GM18873 (cell line): ENCODE results near the gene PTRH1.

Experiments
- ATAC-seq: cut with Tn5 transposase; IDR thresholded peaks from one replicate; pipeline ENCODE4 v1.9.1; 2021; ENCODE audit warnings: mild to moderate bottlenecking, moderate library complexity, moderate number of reproducible peaks; ENCODE audit not compliant: unreplicated experiment, low FRiP score

PTRH1 gene

DNA sequence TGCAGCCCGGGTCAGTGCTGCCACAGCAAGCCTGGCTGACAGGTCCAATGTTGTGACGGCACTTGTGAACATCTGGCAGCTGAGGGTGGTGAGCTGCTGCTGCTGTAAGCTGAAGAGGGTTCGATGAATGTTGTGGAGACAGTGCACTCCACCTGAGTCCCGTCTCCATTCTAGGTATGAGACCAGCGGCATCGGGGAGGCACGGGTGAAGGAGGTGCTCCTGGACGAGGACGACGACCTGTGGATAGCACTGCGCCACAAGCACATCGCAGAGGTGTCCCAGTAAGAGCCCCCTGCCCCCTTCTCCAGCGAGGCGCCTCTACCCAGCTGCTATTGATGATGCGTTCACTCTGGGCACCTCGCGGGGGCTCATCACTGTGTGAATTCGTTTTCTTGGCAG, 47.6 kb downstream of the PTRH1 start:
- no peak for ATAC-seq

DNA sequence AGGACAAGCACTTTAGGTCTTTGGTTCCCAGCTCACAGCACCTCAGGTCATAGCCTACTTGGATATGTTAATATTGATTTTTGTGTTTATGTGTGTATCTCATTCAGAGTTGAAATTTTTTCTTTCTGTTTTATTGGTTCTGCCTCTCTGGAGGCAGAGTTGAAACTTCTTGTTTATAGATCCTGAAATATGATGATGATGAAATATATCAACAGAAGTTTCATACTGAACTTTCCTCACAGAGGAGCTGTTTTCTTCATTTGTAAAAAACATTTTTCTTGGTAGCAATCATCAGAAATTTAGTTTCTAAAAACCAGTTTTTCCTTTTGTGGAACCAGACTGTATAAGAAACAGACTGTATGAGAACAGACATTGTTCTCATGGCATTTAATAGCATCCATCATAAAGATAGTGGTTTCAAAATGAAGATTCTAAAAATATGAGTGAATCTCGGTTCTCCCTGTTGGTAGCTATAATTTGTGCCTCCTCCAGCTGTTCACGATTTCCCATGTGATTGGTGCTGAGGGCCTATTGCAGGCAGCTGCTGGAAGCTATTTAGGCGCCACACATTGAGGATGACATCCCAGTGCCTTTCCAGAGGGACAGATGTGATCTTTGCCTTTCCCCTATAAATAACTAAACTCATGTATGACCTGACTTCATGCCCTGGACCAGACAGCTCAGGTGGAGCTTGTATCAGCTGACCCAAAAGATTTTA, 48.2 kb downstream of the PTRH1 start:
- no peak for ATAC-seq

DNA sequence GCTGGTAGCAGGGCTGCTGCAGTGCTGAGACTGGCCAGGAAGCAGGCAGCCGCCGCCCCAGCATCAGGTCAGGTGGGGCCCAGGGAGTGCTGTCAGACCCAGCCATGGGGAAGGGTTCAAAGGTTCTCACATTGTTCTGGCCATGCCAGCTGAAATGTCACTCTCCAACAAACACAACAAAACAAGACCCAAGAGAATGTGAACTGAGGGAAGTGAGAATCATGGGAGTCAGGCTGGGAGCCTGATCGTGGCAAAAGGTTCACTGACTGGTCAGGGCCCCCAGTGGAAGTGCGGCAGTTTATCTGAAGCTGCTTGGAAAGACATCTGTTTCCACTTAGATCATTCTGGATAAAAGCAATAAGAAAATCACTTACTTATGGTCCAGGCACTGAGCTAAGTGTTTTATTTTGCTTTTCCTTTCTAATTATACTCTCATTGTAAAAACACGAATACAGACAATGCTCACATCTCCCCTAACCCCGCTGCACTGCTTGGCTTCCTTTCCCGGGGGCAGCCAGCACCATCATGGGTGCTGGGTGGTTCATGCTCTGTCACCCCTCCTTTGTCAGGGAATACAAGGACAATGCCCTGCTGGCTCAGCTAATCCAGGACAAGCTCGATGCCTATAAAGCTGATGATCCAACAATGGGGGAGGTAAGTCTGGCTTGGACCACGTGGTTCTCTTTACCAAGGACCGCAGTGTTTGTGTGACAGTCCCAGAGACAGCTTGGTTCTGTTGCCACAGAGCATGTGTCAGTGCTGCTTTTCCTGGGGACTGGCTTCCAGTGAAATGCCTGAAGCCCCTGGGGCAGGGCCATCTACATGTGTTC, 50.6 kb downstream of the PTRH1 start:
- no peak for ATAC-seq

DNA sequence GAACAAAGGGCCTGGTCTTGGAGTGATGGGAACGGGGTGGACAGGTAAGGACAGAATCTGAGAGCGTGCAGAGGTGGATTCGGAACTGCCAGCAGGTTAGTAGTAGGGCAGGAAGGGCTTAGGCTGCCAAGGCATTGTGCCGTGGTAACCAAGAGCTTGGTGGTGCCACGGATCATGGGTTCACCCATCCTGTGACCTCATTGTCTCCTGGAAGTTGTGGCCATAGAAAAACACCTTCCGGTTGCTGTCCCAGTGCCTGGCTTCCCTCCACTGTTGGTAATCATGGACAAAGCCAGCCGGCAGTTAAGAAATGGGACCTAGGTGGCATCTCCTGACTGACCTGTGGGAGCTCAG, 51.2 kb downstream of the PTRH1 start:
- no peak for ATAC-seq
